COR-L47 (cell line): ENCODE results near the gene CCDC171.
A peak's percentile ranks its signal among the peaks of the same experiment; 100 is the strongest.
"Not testable (repeated sequence)": the region's sequence is repeated elsewhere in the genome, so short reads cannot be mapped to it uniquely, and the experiment has no call there.

Experiments
- DNase-seq: peaks from one replicate; lab custom pipeline; 2025; lab: John Stamatoyannopoulos, UW

The CCDC171 gene

GRCh38 chr9:15570769-15571168, 17.9 kb downstream of the CCDC171 start:
- DNase-seq, result peak; percentile 79

- peak; percentile 9 for DNase-seq
These were observed 19.4 kb downstream of the CCDC171 start for GRCh38 chr9:15572200-15572770.

GRCh38 chr9:15576350-15577050, 23.7 kb downstream of the CCDC171 start:
- DNase-seq, result no peak

- no peak for DNase-seq
These were observed 25.9 kb downstream of the CCDC171 start for GRCh38 chr9:15578714-15579113.

GRCh38 chr9:15584379-15584778, 31.5 kb downstream of the CCDC171 start:
- DNase-seq, result no peak

GRCh38 chr9:15592317-15592716, 39.5 kb downstream of the CCDC171 start:
- DNase-seq, result no peak

- DNase-seq, result not testable (repeated sequence)
These were observed 40.1 kb downstream of the CCDC171 start for GRCh38 chr9:15592940-15593339.

GRCh38 chr9:15600666-15601330, 48.0 kb downstream of the CCDC171 start:
- not testable (repeated sequence) for DNase-seq

GRCh38 chr9:15606643-15607472, 54.0 kb downstream of the CCDC171 start:
- DNase-seq, result peak; percentile 27

GRCh38 chr9:15612962-15613361, 60.1 kb downstream of the CCDC171 start:
- DNase-seq, result no peak

- DNase-seq, result no peak
These were observed 64.9 kb downstream of the CCDC171 start for GRCh38 chr9:15617782-15618181.

GRCh38 chr9:15618540-15619331, 65.9 kb downstream of the CCDC171 start:
- DNase-seq, result no peak

- DNase-seq, result no peak
These were observed 69.6 kb downstream of the CCDC171 start for GRCh38 chr9:15622318-15622971.

GRCh38 chr9:15635752-15636151, 82.9 kb downstream of the CCDC171 start:
- no peak for DNase-seq

GRCh38 chr9:15640121-15640520, 87.3 kb downstream of the CCDC171 start:
- DNase-seq, result no peak

- no peak for DNase-seq
These were observed 88.4 kb downstream of the CCDC171 start for GRCh38 chr9:15641291-15641690.

GRCh38 chr9:15642369-15642962, 89.6 kb downstream of the CCDC171 start:
- peak; percentile 40 for DNase-seq

GRCh38 chr9:15670246-15670645, 117.4 kb downstream of the CCDC171 start:
- DNase-seq, result no peak

- no peak for DNase-seq
These were observed 118.1 kb downstream of the CCDC171 start for GRCh38 chr9:15670894-15671293.

- no peak for DNase-seq
These were observed 140.9 kb downstream of the CCDC171 start for GRCh38 chr9:15693701-15694100.

GRCh38 chr9:15696979-15697378, 144.1 kb downstream of the CCDC171 start:
- no peak for DNase-seq
